ENCODE results near the gene PPP6R1.

The PPP6R1 gene

GRCh38 chr19:55270172-55270942, 11.5 kb upstream of the PPP6R1 start:
- CTCF ChIA-PET: interaction anchor here (0.8 to 1.9 kb wide), 4 partner anchors 9 to 361 kb away, joined by 3 to 5 read pairs (median 3); no protein-coding TSS in a partner anchor

DNA sequence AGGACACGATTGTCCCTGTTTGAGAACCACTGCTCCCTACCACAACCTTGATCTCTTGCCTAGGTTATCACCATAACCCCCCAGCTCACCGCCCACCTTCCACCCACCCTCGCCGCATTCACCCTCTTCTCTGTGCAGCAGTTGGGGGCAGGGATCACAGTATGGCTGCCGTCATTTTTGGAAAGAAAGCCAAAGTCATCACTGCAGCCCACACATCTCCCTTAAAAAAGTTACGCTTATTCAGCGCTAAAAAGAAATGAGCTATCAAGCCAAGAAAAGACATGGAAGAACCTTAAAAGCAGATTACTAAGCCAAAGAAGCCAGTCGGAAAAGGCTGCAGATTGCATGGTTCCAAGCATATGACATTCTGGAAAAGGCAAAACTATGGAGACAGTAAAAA, 10.5 kb upstream of the PPP6R1 start:
- CTCF ChIA-PET: interaction anchor here (0.8 to 1.9 kb wide), 4 partner anchors 8 to 362 kb away, joined by 3 to 5 read pairs (median 3); no protein-coding TSS in a partner anchor
- no peak for DNase-seq (ENCODE audit: extremely low spot score)
- POLR2A ChIA-PET: interaction anchor here (0.6 kb wide), 1 partner anchor 303 kb away, joined by 3 read pairs; no protein-coding TSS in a partner anchor

More at GRCh38 chr19:55270172-55270942, 11.5 kb upstream of the PPP6R1 start:
- DNase-seq (ENCODE audit: extremely low spot score): no peak
- POLR2A ChIA-PET: no interaction called here
- TF ChIP-seq CTCF (IDR thresholded peaks at IDR 0.05; ENCODE audit: control extremely low read depth, extremely low read depth, low read depth, missing control alignments): no peak

GRCh38 chr19:55266840-55267239, 8.0 kb upstream of the PPP6R1 start:
- no peak for DNase-seq (ENCODE audit: extremely low spot score)
- ChIA-PET CTCF (interaction anchor here (1.0 kb wide), 1 partner anchor 22 kb away, joined by 3 read pairs; no protein-coding TSS in a partner anchor), POLR2A (no interaction called here)
- TF ChIP-seq CTCF (IDR thresholded peaks at IDR 0.05; ENCODE audit: control extremely low read depth, extremely low read depth, low read depth, missing control alignments): no peak

More for the DNA sequence above, 10.5 kb upstream of the PPP6R1 start:
- TF ChIP-seq CTCF (IDR thresholded peaks at IDR 0.05; ENCODE audit: control extremely low read depth, extremely low read depth, low read depth, missing control alignments): no peak

DNA sequence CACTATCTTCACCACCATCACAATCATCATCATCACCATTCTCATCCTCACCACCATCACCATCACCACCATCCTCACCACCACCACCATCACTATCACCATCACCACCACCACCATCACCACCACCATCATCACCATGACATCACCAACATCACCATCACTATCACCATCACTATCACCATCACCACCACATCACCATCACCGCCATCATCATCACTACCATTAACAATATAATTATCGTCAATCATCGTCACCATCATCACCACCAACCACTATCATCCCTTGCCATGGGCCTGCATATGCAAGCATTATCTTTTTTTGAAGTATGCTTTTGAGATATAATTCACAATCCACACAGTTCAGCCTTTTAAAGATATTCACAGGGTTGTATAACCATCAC, 7.6 kb upstream of the PPP6R1 start:
- TF ChIP-seq CTCF (IDR thresholded peaks at IDR 0.05; ENCODE audit: control extremely low read depth, extremely low read depth, low read depth, missing control alignments): no peak
- CTCF ChIA-PET: no interaction called here
- POLR2A ChIA-PET: no interaction called here
- DNase-seq (ENCODE audit: extremely low spot score): no peak

DNA sequence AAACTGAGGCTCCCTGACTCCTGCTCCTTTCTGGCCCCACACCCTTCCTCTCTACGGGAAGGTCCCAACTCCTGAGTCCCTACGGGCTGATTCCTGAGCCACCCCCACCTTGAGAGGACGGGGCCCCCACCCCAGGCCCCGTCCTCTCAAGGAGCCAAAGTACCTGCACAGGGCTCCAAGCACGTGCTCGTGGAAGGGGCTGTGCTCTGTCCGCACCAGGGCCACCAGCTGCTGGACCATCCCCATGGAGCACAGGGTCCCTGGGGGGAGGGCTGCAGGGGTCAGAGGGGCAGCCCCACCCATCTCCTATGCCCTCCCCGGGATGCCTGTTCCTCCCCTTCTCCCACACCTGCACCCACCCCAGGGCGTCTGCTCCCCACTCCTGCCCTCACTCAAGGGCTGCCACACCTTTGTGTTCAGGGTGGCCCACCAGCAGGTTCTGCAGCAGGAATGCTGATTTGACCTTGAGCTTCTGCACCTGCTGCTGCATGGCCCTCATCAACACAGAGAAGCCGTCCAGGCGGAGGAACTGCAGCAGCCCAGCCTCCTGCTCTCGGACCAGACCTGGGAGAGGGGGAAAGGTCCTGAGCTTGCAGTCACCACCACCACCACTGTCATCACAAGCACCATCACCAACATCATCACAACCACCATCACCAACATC, 7.0 kb upstream of the PPP6R1 start:
- ChIA-PET POLR2A (no interaction called here), CTCF (no interaction called here)
- no peak for TF ChIP-seq CTCF (IDR thresholded peaks at IDR 0.05; ENCODE audit: control extremely low read depth, extremely low read depth, low read depth, missing control alignments)
- DNase-seq (ENCODE audit: extremely low spot score): no peak

DNA sequence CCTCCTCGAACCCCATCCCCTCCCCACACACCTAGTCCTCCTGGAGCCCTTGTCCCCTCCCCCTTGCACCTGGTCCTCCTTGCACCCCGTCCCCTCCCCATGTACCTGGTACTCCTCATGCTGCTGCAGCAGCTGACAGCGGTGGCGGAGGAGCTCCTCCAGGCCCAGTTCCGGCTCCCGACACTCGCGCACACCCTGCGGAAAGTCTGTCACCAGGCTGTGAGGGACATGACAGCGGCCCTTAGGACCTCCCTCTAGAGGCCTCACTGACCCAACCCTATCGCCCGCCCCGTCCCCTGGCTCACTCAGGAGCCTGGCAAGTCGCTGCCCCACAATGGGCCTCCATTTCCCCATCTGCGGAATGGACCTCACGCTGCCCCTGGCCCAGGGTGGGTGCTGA, 6.4 kb upstream of the PPP6R1 start:
- ChIA-PET POLR2A (no interaction called here), CTCF (no interaction called here)
- no peak for TF ChIP-seq CTCF (IDR thresholded peaks at IDR 0.05; ENCODE audit: control extremely low read depth, extremely low read depth, low read depth, missing control alignments)
- DNase-seq (ENCODE audit: extremely low spot score): no peak
